Type B pancreatic cell (in vitro differentiated cells): ENCODE results near the gene PBXIP1. TPM values are rescaled to one million over a fixed set of nuclear protein-coding genes. Genes with fewer than 3 reads are reported as not detected.

Source experiments
- DNase-seq: peaks from one replicate; pipeline ENCODE4 v3.0.0; 2021; ENCODE audit warnings: mixed read lengths; ENCODE audit not compliant: unreplicated experiment; ENCODE audit errors: extremely low spot score
- H3K27ac Mint-ChIP-seq: 2 replicates; pipeline ENCODE4 v1.8.0; 2021; ENCODE audit warnings: mild to moderate bottlenecking, mixed read lengths
- H3K27me3 Mint-ChIP-seq: 2 replicates; pipeline ENCODE4 v1.8.0; 2021; ENCODE audit warnings: mixed read lengths
- H3K36me3 Mint-ChIP-seq: 2 replicates; pipeline ENCODE4 v1.8.0; 2021; ENCODE audit warnings: mixed read lengths
- H3K4me1 Mint-ChIP-seq: one replicate; pipeline ENCODE4 v1.8.0; 2021; ENCODE audit warnings: mixed read lengths; ENCODE audit not compliant: unreplicated experiment
- H3K4me3 Mint-ChIP-seq: 2 replicates; pipeline ENCODE4 v1.8.0; 2021; ENCODE audit warnings: mild to moderate bottlenecking, mixed read lengths
- H3K9me3 Mint-ChIP-seq: 2 replicates; pipeline ENCODE4 v1.8.0; 2021; ENCODE audit warnings: mixed read lengths
- CTCF ChIP-seq: fragments of 200-600 bp; sonication (generic); conservative IDR thresholded peaks from 2 replicates; pipeline ENCODE4 v1.5.0; 2021; ENCODE audit warnings: antibody characterized with exemption, mild to moderate bottlenecking
- total RNA-seq: library from RNA; stranded (reverse); gene quantifications from 2 replicates; pipeline ENCODE4 v1.2.1, GENCODE V29; 2021; ENCODE audit warnings: low replicate concordance

Gene PBXIP1
- total RNA-seq, 1 donor from 2014 or later: 57.3 TPM

- no peak for TF ChIP-seq CTCF
- H3K9me3 Mint-ChIP-seq: no peaks in the 10 kb centered on the region
- peak overlapping the region; percentile 99 for H3K4me3 Mint-ChIP-seq
- H3K4me1 Mint-ChIP-seq: peaks cover 53% of the 10 kb centered on the region
- no peaks in the 10 kb centered on the region for H3K27me3 Mint-ChIP-seq
- DNase-seq: no peak
- H3K27ac Mint-ChIP-seq: peak overlapping the region; percentile 97
- peaks cover 6% of the 10 kb centered on the region for H3K36me3 Mint-ChIP-seq
Measured at GRCh38 chr1:154954541-154954940, 1.4 kb downstream of the PBXIP1 start.

GRCh38 chr1:154953611-154954038 is 2.3 kb downstream of the PBXIP1 start:
- Mint-ChIP-seq H3K4me1 (peaks cover 53% of the 10 kb centered on the region), H3K36me3 (peaks cover 9% of the 10 kb centered on the region), H3K4me3 (no peak overlapping the region), H3K27me3 (no peaks in the 10 kb centered on the region), H3K27ac (peak overlapping the region; percentile 56), H3K9me3 (no peaks in the 10 kb centered on the region)
- TF ChIP-seq CTCF: no peak
- no peak for DNase-seq

- H3K36me3 Mint-ChIP-seq: peaks cover 9% of the 10 kb centered on the region
- peak overlapping the region; percentile 39 for H3K27ac Mint-ChIP-seq
- no peaks in the 10 kb centered on the region for H3K9me3 Mint-ChIP-seq
Measured at GRCh38 chr1:154952664-154953063, 3.2 kb downstream of the PBXIP1 start.

GRCh38 chr1:154951901-154952657 is 3.8 kb downstream of the PBXIP1 start:
- Mint-ChIP-seq H3K27me3 (no peaks in the 10 kb centered on the region), H3K4me1 (peaks cover 46% of the 10 kb centered on the region), H3K4me3 (peak overlapping the region; percentile 31), H3K9me3 (no peaks in the 10 kb centered on the region), H3K27ac (peak overlapping the region; percentile 39), H3K36me3 (peaks cover 6% of the 10 kb centered on the region)
- no peak for TF ChIP-seq CTCF
- no peak for DNase-seq

More at GRCh38 chr1:154952664-154953063, 3.2 kb downstream of the PBXIP1 start:
- Mint-ChIP-seq H3K4me3 (peak overlapping the region; percentile 31), H3K27me3 (no peaks in the 10 kb centered on the region), H3K4me1 (peaks cover 52% of the 10 kb centered on the region)
- no peak for TF ChIP-seq CTCF
- DNase-seq: no peak

GRCh38 chr1:154948079-154948478 is 7.8 kb downstream of the PBXIP1 start:
- no peak overlapping the region for H3K27ac Mint-ChIP-seq
- TF ChIP-seq CTCF: no peak
- peaks cover 19% of the 10 kb centered on the region for H3K4me1 Mint-ChIP-seq
- no peak overlapping the region for H3K4me3 Mint-ChIP-seq
- H3K27me3 Mint-ChIP-seq: no peaks in the 10 kb centered on the region
- H3K9me3 Mint-ChIP-seq: no peaks in the 10 kb centered on the region
- DNase-seq: no peak
- H3K36me3 Mint-ChIP-seq: peaks cover 11% of the 10 kb centered on the region
